ENCODE measurements around the gene EVX1.

EVX1 gene

DNA sequence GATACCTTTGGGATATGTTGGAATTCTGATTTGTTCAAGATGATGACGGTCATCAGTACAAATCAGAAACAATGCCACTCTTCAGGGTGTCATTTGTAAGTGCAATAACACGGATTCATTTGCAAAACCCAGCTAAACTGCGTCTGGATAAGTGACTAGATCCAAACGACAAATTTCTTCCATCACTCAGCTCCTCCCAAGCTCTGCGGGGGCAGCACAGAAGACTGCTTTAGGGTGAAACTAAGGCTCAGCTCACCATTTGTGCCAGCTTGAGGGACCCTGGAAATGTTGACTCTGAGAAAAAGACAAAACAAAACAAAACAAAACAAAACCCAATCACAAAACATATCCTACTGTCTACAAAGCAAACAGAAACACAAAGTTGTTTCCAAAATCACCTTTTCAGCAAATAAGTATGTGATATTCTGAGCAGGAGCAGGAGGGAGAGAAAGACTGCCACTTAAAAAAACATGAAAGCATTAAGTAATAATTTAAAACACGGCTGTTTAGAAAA, 8.0 kb downstream of the EVX1 start:
- no peak for DNase-seq

- DNase-seq: no peak
These were observed 8.6 kb downstream of the EVX1 start for GRCh38 chr7:27251136-27251651.

DNA sequence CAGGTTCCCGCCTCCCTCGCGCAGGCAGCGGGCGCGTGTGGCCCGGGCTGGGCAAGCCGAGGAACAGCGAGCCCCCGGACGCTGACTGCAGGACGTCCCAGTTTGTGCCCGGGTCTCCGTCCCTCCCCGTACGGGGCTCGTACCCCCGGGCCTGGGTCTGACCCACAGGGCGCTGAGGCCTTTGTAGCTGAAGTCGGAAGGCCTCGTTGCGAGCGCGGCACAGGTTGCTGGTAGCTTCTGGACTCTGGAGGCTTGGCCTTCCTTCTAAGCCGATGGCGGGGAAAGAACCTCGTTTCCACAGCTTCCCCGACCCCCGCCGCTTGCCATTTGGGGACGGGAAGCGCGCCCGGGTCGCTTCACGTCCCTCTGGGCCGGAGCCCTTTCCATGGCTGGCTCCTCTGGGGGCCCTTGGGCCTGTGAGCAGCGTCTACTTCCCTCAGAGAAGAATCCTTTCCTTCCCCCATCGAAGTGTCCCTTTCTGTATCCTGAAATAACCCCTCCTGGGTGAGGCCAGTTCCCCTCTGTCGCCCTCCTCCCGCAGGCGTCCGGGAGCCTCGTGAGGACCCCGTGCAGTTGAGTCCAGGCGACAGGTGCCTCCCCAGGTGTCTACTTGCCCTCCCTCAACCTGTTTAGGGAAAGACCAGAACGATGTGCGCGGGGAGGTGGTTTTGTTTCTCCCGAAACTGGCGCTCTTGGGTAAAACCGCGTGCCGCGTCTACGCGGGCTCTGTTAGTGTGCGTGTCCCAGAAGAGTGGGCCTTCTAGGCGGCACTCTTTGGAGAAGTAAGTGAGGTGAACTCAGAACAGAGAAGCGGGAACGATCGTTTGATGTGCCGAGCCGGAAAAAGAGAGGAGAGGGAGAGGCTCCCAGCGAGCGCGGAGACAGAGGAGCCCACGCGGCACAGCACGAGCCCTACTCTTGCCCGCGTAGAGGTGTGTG, 9.3 kb downstream of the EVX1 start:
- DNase-seq: no peak

GRCh38 chr7:27254625-27255024, 12.0 kb downstream of the EVX1 start:
- DNase-seq: no peak

DNA sequence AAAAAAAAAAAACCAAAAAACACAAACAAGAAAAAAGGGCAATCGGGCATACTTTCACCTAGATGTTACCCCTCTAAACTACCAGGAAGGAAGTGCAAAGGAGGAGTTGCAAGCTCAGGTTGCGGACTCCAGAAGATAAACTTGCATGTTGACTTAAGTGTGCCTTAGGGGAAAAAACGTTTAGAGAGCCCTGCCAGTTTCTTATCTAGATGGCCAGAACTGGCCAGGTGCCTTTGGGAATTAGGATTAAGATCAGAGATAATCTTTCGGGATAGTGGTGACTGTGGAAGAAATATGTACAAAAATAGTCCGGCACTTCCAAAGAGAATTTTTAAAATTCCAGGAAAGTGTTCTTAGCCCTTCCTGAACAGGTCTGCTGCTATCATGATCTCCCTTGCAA, 17.6 kb downstream of the EVX1 start:
- DNase-seq: no peak

DNA sequence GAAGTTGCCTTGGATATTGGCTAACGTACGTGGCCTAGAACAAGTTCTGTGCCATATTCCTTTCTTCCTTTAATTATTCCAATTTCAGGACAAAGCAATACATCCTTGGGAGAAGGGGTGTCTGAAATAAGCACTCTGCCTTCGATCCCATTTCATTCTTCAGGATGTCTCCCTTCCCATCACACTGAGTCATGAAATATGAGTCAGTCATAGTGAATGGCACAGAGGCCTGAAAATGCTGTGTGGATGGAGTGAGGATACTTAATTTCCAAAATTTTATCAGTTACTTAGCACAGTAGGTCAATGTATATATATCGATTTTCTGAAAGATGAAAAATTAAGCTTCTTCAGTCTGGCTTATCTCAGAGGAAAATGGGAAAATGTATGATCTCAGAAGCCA, 19.5 kb downstream of the EVX1 start:
- no peak for DNase-seq

- no peak for DNase-seq
These were observed 21.2 kb downstream of the EVX1 start for GRCh38 chr7:27263781-27264180.

DNA sequence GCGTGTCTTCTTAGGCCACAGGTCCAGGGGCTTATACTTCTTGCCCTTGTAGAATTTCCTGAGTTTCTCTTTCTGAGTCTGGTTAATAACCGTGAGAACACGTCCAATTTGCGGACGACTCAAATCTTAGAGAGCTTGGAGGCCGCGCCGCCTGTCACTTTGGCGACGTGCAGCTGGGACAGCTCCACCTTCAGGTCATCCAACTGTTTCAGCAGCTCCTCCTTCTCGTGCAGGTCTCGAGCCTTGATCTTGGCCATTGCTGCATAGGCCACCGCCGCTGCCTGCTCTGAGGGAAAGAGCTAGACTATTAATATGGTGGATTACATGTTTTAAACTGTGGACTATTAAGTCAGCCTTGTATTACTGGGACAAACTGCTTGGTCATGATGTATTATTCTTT, 26.9 kb downstream of the EVX1 start:
- no peak for DNase-seq

GRCh38 chr7:27271384-27271783, 28.8 kb downstream of the EVX1 start:
- no peak for DNase-seq

- no peak for DNase-seq
These were observed 35.0 kb downstream of the EVX1 start for GRCh38 chr7:27277628-27278027.

- DNase-seq: no peak
These were observed 41.0 kb downstream of the EVX1 start for GRCh38 chr7:27283558-27283957.

DNA sequence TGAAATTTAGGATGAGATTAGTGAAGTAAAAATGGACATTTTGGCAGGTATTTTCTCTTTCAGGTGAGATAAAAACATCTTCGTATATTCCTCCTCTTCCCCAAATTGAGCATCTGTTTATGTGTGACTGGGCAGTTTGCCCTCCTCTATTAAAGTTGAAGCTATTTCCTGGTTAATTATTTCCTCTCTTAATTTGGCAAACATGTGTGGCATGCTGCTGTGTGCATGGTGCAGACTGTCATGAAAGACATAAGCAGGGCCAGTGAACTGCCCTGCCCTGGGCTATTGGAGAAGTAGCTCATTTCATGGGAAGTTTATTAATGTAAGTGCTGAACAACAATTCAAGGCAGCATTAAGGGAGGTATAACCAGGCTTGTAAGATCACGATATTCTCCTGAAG, 52.6 kb downstream of the EVX1 start:
- no peak for DNase-seq

DNA sequence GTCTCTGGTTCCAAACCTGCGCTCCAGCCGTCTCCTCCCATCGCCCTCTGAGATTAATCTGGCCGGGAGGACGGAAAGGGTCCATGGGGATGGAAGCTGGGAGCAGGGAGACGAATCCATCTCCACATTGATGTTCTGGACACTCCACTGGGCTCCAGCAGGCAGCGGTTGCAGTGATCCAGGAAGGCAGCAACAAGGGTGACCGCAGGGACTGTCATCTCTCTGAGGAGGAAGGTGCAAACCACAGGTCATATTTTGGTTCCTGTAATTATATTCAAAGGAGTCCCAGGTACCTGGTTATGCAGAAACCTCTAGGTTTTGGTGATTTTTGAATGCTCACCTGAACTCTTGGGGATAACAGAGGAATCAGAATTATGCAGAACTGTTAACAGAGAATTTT, 54.8 kb downstream of the EVX1 start:
- DNase-seq: no peak
